Measurements from ENCODE around the gene SCRN2. TPM values are rescaled to one million over a fixed set of nuclear protein-coding genes. Genes with fewer than 3 reads are reported as not detected.

Gene SCRN2
- total RNA-seq, 1 experiment from 2014 or later: 47.9 TPM

DNA sequence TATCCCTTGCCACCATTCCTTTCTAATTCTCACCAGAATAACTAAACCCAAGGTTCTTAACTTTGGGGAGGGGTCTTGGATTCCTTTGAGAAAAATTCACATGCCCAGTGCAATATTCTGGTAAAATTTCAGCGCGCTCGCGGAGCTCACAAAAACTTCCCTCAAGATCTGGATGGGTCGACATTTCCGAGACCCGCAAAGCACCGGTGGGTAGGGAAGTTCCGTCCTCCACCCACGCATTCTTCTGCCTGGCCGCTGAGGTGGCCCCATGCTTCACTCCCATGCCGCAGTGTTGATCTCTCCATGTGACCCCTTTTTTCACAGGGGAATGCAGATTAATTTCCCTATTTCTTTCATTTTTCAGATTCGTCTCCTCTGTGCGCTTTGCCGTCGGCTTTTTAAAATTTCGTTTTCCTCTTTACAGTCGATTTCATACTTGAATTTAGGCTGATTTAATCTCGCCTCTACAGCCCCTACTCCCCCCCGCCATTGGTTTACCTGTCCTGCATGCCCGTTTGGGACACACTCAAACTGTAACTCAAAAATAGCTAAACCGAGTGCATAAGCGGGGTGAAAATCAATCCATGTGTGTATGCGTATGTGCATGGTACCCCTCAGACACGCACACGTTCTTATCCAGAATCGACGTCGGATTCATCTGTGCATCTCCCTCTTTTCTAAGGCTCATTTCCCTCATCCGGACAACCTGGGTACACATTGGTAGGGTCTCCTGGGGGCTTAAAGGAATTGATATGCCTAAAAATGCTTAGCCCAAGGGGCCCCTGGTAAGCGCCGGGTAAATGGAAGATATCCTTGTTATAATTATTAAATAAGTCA, 11.3 kb upstream of the SCRN2 start:
- intact Hi-C loops (cut with micrococcal nuclease): no loop called here
- ATAC-seq (no peak), DNase-seq (no peak)
- no TSS peak for BruUV-seq (replicated peaks)
- Histone ChIP-seq H3F3A (ENCODE audit: low read length, unreplicated experiment) (no peaks in the 10 kb centered on the region), H3K9me3 (ENCODE audit: low read length) (no peaks in the 10 kb centered on the region), H2AFZ (ENCODE audit: low read length) (no peak overlapping the region), H3K36me3 (ENCODE audit: low read depth, low read length) (no peaks in the 10 kb centered on the region), H3K27ac (ENCODE audit: low read length) (no peak overlapping the region), H3K4me1 (ENCODE audit: insufficient read depth, low read length) (peaks cover 16% of the 10 kb centered on the region), H3K9ac (ENCODE audit: low read length) (no peak overlapping the region), H3K4me2 (ENCODE audit: low read length) (no peak overlapping the region), H3K27me3 (ENCODE audit: low read length) (peaks cover 13% of the 10 kb centered on the region), H3K9me2 (replicated peaks; ENCODE audit: low read length) (no peaks in the 10 kb centered on the region), H4K20me1 (ENCODE audit: low read length) (no peaks in the 10 kb centered on the region), H3K79me2 (ENCODE audit: low read length) (peaks cover 22% of the 10 kb centered on the region), H3K4me3 (ENCODE audit: low read length) (no peak overlapping the region)
- CTCF ChIA-PET: no interaction called here
- TF ChIP-seq EZH2 (IDR thresholded peaks at IDR 0.05; ENCODE audit: low read length, unreplicated experiment) (no peak), EZH2phosphoT487 (IDR thresholded peaks at IDR 0.05; ENCODE audit: borderline replicate concordance, low read length) (no peak)
- TF ChIP-seq, protein P1, sequence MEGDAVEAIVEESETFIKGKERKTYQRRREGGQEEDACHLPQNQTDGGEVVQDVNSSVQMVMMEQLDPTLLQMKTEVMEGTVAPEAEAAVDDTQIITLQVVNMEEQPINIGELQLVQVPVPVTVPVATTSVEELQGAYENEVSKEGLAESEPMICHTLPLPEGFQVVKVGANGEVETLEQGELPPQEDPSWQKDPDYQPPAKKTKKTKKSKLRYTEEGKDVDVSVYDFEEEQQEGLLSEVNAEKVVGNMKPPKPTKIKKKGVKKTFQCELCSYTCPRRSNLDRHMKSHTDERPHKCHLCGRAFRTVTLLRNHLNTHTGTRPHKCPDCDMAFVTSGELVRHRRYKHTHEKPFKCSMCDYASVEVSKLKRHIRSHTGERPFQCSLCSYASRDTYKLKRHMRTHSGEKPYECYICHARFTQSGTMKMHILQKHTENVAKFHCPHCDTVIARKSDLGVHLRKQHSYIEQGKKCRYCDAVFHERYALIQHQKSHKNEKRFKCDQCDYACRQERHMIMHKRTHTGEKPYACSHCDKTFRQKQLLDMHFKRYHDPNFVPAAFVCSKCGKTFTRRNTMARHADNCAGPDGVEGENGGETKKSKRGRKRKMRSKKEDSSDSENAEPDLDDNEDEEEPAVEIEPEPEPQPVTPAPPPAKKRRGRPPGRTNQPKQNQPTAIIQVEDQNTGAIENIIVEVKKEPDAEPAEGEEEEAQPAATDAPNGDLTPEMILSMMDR (conservative IDR thresholded peaks at IDR 0.05; ENCODE audit: low read depth, low read length): no peak
- POLR2A ChIA-PET (ENCODE audit: unreplicated experiment): no interaction called here

DNA sequence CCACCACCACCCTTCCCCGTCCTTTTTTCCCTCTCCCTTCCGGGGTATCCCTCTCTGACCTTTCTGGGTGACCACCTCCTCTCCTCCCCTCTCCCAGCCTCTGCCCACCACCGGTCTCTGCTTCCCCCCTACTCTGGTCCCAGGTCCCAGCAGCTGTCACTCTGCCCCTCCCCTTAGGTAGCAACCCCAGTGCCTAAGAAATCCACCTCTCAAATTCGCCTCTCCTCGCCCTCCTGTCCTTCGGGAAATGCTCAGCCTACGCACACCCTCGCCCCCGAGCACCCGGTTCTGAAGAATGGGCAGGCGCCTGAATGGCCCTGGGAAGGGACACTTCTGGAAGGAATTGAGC, 10.7 kb upstream of the SCRN2 start:
- H4K20me1 ChIP-seq (ENCODE audit: low read length): no peaks in the 10 kb centered on the region
- H3K9me2 ChIP-seq (replicated peaks; ENCODE audit: low read length): no peaks in the 10 kb centered on the region
- no TSS peak for BruUV-seq (replicated peaks)
- no peak overlapping the region for H3K4me3 ChIP-seq (ENCODE audit: low read length)
- H3K4me1 ChIP-seq (ENCODE audit: insufficient read depth, low read length): peaks cover 16% of the 10 kb centered on the region
- ATAC-seq: no peak
- no peak overlapping the region for H3K9ac ChIP-seq (ENCODE audit: low read length)
- H3K27me3 ChIP-seq (ENCODE audit: low read length): peaks cover 13% of the 10 kb centered on the region
- DNase-seq: no peak
- H3F3A ChIP-seq (ENCODE audit: low read length, unreplicated experiment): no peaks in the 10 kb centered on the region
- intact Hi-C loops (cut with micrococcal nuclease): loop anchor here (2.0 kb wide), 1 partner anchor 13 kb away; no protein-coding TSS in a partner anchor
- ChIA-PET CTCF (interaction anchor here (1.7 kb wide), 1 partner anchor 38 kb away, joined by 16 read pairs; no protein-coding TSS in a partner anchor), POLR2A (ENCODE audit: unreplicated experiment) (no interaction called here)
- no peaks in the 10 kb centered on the region for H3K36me3 ChIP-seq (ENCODE audit: low read depth, low read length)
- H3K4me2 ChIP-seq (ENCODE audit: low read length): no peak overlapping the region
- H3K9me3 ChIP-seq (ENCODE audit: low read length): no peaks in the 10 kb centered on the region
- TF ChIP-seq EZH2phosphoT487 (IDR thresholded peaks at IDR 0.05; ENCODE audit: borderline replicate concordance, low read length) (no peak), EZH2 (IDR thresholded peaks at IDR 0.05; ENCODE audit: low read length, unreplicated experiment) (no peak)
- TF ChIP-seq, protein P1 (conservative IDR thresholded peaks at IDR 0.05; ENCODE audit: low read depth, low read length): no peak
- H3K79me2 ChIP-seq (ENCODE audit: low read length): peaks cover 22% of the 10 kb centered on the region
- no peak overlapping the region for H2AFZ ChIP-seq (ENCODE audit: low read length)
- no peak overlapping the region for H3K27ac ChIP-seq (ENCODE audit: low read length)

All from PC-3 (cell line).